Measurements from ENCODE around the gene NAA40. TPM values are rescaled to one million over a fixed set of nuclear protein-coding genes. Genes with fewer than 3 reads are reported as not detected.

Gene NAA40
- polyA plus RNA-seq, 1 donor from 2014 or later, result 66.7 TPM

GRCh38 chr11:63920126-63920938 lies 18.5 kb upstream of the NAA40 start:
- peaks cover under 1% of the 10 kb centered on the region for H4K20me1 ChIP-seq (ENCODE audit: insufficient read depth)
- no peaks in the 10 kb centered on the region for H3K27me3 ChIP-seq (ENCODE audit: insufficient read depth, low read depth, low read length)
- no peak overlapping the region for H3K4me2 ChIP-seq (ENCODE audit: low read length)
- H3K27ac ChIP-seq (ENCODE audit: low read length), result no peak overlapping the region
- no peaks in the 10 kb centered on the region for H3K36me3 ChIP-seq (ENCODE audit: insufficient read depth, low read length)
- H2AFZ ChIP-seq (ENCODE audit: low read depth, low read length), result no peak overlapping the region
- peaks cover 13% of the 10 kb centered on the region for H3K79me2 ChIP-seq (replicated peaks; ENCODE audit: insufficient read depth, low read length)
- TF ChIP-seq CTCF (IDR thresholded peaks at IDR 0.05; ENCODE audit: poor library complexity, severe bottlenecking), result no peak
- TF ChIP-seq EP300 (conservative IDR thresholded peaks at IDR 0.05; ENCODE audit: poor library complexity, severe bottlenecking), result no peak
- TF ChIP-seq TAF1 (IDR thresholded peaks at IDR 0.05; ENCODE audit: low read depth), result no peak
- no peak for TF ChIP-seq SMC3 (conservative IDR thresholded peaks at IDR 0.05; ENCODE audit: poor library complexity)
- no peak for TF ChIP-seq MXI1 (conservative IDR thresholded peaks at IDR 0.05; ENCODE audit: poor library complexity, severe bottlenecking)
- TF ChIP-seq POLR2AphosphoS5 (IDR thresholded peaks at IDR 0.05), result no peak
- TF ChIP-seq EZH2 (IDR thresholded peaks at IDR 0.05; ENCODE audit: borderline replicate concordance, insufficient read depth, low read length, poor library complexity, severe bottlenecking), result no peak
- no peak for TF ChIP-seq RAD21 (conservative IDR thresholded peaks at IDR 0.05)
- no peak for TF ChIP-seq REST (IDR thresholded peaks at IDR 0.05; ENCODE audit: borderline replicate concordance)
- no peaks in the 10 kb centered on the region for H3K9me2 ChIP-seq (ENCODE audit: insufficient read depth, low read length)
- no peaks in the 10 kb centered on the region for H3F3A ChIP-seq (ENCODE audit: insufficient read depth, low read length, poor library complexity, severe bottlenecking)
- no peak overlapping the region for H3K9ac ChIP-seq (ENCODE audit: low read length)
- H3K4me3 ChIP-seq (ENCODE audit: low read length), result no peak overlapping the region
- no peaks in the 10 kb centered on the region for H3K9me3 ChIP-seq (ENCODE audit: low read length)

GRCh38 chr11:63920939-63921417 lies 17.8 kb upstream of the NAA40 start:
- Histone ChIP-seq H3K79me2 (replicated peaks; ENCODE audit: insufficient read depth, low read length) (peaks cover 7% of the 10 kb centered on the region), H3K9me3 (ENCODE audit: low read length) (no peaks in the 10 kb centered on the region), H3K9me2 (ENCODE audit: insufficient read depth, low read length) (no peaks in the 10 kb centered on the region), H3K9ac (ENCODE audit: low read length) (no peak overlapping the region), H3K27ac (ENCODE audit: low read length) (no peak overlapping the region), H3K4me3 (ENCODE audit: low read length) (no peak overlapping the region), H4K20me1 (ENCODE audit: insufficient read depth) (no peaks in the 10 kb centered on the region), H2AFZ (ENCODE audit: low read depth, low read length) (no peak overlapping the region), H3K36me3 (ENCODE audit: insufficient read depth, low read length) (no peaks in the 10 kb centered on the region), H3F3A (ENCODE audit: insufficient read depth, low read length, poor library complexity, severe bottlenecking) (no peaks in the 10 kb centered on the region), H3K27me3 (ENCODE audit: insufficient read depth, low read depth, low read length) (no peaks in the 10 kb centered on the region), H3K4me2 (ENCODE audit: low read length) (no peak overlapping the region)
- peak; percentile 34 for TF ChIP-seq CTCF (IDR thresholded peaks at IDR 0.05; ENCODE audit: poor library complexity, severe bottlenecking)
- TF ChIP-seq SMC3 (conservative IDR thresholded peaks at IDR 0.05; ENCODE audit: poor library complexity), result no peak
